C4-2B (cell line): ENCODE results near the gene ALS2CL.

Source experiments
- CTCF ChIP-seq: fragments of 450-650 bp; conservative IDR thresholded peaks from 2 replicates; pipeline ENCODE4 v1.5.1; 2017; ENCODE audit warnings: mild to moderate bottlenecking
- ZFX ChIP-seq: fragments of 450-650 bp; IDR thresholded peaks from 2 replicates; pipeline ENCODE4 v1.6.1; 2017

GRCh38 chr3:46713050-46713897 lies 19.8 kb upstream of the ALS2CL start:
- TF ChIP-seq CTCF (no peak), ZFX (no peak)
